Measurements from ENCODE around the gene SSBP2. TPM values are rescaled to one million over a fixed set of nuclear protein-coding genes. Genes with fewer than 3 reads are reported as not detected.

The SSBP2 gene
- total and polyA plus RNA-seq, 2 of the 8 experiments (the other 6 are each of a cell fraction or from before 2014, with no cell fraction given), result 21.5 to 36.2 TPM

DNA sequence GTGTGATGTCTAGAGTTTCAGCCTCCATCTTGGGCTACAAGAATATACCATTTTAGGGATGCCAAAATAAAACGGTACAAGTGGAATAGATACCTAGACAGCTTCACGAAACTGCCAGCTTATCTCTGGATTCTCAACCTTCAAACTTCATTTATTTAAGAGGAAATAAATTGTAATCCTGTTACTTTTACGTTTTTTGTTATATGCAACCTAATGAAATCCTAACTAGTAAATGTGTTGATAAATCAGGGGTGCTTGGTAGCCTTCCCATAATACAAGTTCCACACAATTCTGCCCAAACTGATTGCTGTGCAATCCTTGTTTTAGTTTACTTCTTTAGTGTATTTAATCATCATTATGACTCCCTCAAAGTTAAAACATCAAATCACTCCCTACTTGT lies 75.5 kb downstream of the SSBP2 start (continued):
- TF ChIP-seq, protein P1, sequence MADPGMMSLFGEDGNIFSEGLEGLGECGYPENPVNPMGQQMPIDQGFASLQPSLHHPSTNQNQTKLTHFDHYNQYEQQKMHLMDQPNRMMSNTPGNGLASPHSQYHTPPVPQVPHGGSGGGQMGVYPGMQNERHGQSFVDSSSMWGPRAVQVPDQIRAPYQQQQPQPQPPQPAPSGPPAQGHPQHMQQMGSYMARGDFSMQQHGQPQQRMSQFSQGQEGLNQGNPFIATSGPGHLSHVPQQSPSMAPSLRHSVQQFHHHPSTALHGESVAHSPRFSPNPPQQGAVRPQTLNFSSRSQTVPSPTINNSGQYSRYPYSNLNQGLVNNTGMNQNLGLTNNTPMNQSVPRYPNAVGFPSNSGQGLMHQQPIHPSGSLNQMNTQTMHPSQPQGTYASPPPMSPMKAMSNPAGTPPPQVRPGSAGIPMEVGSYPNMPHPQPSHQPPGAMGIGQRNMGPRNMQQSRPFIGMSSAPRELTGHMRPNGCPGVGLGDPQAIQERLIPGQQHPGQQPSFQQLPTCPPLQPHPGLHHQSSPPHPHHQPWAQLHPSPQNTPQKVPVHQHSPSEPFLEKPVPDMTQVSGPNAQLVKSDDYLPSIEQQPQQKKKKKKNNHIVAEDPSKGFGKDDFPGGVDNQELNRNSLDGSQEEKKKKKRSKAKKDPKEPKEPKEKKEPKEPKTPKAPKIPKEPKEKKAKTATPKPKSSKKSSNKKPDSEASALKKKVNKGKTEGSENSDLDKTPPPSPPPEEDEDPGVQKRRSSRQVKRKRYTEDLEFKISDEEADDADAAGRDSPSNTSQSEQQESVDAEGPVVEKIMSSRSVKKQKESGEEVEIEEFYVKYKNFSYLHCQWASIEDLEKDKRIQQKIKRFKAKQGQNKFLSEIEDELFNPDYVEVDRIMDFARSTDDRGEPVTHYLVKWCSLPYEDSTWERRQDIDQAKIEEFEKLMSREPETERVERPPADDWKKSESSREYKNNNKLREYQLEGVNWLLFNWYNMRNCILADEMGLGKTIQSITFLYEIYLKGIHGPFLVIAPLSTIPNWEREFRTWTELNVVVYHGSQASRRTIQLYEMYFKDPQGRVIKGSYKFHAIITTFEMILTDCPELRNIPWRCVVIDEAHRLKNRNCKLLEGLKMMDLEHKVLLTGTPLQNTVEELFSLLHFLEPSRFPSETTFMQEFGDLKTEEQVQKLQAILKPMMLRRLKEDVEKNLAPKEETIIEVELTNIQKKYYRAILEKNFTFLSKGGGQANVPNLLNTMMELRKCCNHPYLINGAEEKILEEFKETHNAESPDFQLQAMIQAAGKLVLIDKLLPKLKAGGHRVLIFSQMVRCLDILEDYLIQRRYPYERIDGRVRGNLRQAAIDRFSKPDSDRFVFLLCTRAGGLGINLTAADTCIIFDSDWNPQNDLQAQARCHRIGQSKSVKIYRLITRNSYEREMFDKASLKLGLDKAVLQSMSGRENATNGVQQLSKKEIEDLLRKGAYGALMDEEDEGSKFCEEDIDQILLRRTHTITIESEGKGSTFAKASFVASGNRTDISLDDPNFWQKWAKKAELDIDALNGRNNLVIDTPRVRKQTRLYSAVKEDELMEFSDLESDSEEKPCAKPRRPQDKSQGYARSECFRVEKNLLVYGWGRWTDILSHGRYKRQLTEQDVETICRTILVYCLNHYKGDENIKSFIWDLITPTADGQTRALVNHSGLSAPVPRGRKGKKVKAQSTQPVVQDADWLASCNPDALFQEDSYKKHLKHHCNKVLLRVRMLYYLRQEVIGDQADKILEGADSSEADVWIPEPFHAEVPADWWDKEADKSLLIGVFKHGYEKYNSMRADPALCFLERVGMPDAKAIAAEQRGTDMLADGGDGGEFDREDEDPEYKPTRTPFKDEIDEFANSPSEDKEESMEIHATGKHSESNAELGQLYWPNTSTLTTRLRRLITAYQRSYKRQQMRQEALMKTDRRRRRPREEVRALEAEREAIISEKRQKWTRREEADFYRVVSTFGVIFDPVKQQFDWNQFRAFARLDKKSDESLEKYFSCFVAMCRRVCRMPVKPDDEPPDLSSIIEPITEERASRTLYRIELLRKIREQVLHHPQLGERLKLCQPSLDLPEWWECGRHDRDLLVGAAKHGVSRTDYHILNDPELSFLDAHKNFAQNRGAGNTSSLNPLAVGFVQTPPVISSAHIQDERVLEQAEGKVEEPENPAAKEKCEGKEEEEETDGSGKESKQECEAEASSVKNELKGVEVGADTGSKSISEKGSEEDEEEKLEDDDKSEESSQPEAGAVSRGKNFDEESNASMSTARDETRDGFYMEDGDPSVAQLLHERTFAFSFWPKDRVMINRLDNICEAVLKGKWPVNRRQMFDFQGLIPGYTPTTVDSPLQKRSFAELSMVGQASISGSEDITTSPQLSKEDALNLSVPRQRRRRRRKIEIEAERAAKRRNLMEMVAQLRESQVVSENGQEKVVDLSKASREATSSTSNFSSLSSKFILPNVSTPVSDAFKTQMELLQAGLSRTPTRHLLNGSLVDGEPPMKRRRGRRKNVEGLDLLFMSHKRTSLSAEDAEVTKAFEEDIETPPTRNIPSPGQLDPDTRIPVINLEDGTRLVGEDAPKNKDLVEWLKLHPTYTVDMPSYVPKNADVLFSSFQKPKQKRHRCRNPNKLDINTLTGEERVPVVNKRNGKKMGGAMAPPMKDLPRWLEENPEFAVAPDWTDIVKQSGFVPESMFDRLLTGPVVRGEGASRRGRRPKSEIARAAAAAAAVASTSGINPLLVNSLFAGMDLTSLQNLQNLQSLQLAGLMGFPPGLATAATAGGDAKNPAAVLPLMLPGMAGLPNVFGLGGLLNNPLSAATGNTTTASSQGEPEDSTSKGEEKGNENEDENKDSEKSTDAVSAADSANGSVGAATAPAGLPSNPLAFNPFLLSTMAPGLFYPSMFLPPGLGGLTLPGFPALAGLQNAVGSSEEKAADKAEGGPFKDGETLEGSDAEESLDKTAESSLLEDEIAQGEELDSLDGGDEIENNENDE (IDR thresholded peaks at IDR 0.05; ENCODE audit: insufficient replicate concordance, low read length), result no peak
- no peak for TF ChIP-seq ZNF274 (IDR thresholded peaks at IDR 0.05; ENCODE audit: borderline replicate concordance, extremely low read depth, low read length)
- TF ChIP-seq CBX8 (IDR thresholded peaks at IDR 0.05; ENCODE audit: borderline replicate concordance, low read depth, low read length), result no peak
- TF ChIP-seq JUND (IDR thresholded peaks at IDR 0.05; ENCODE audit: low read length), result no peak
